Astrocyte (in vitro differentiated cells and primary cell): ENCODE measurements around the gene HMGXB3. TPM values are rescaled to one million over a fixed set of nuclear protein-coding genes. Genes with fewer than 3 reads are reported as not detected.

Experiments used
- DNase-seq: peaks from one replicate; pipeline ENCODE4 v3.0.0-alpha.2; 2010; ENCODE audit warnings: low read depth
- FAIRE-seq: peaks from 2 replicates; lab custom pipeline; 2011; peaks lifted over from hg19 to GRCh38; lab: Jason Lieb, UNC
- H2AFZ ChIP-seq: 2 replicates; pipeline ENCODE4 v1.6.0; 2012; ENCODE audit warnings: low read depth, low read length, inconsistent platforms
- H3K27ac ChIP-seq: 2 replicates; pipeline ENCODE4 v1.5.1; 2011; ENCODE audit warnings: low read depth, low read length, inconsistent platforms
- H3K27me3 ChIP-seq: 2 replicates; pipeline ENCODE4 v1.6.0; 2011; ENCODE audit warnings: low read length, inconsistent platforms; ENCODE audit not compliant: insufficient read depth
- H3K36me3 ChIP-seq: 2 replicates; pipeline ENCODE4 v1.5.1; 2011; ENCODE audit warnings: low read length, inconsistent platforms; ENCODE audit not compliant: insufficient read depth
- H3K4me1 ChIP-seq: 2 replicates; pipeline ENCODE4 v1.5.1; 2011; ENCODE audit warnings: low read length, inconsistent platforms; ENCODE audit not compliant: insufficient read depth
- H3K4me2 ChIP-seq: 2 replicates; pipeline ENCODE4 v1.6.0; 2012; ENCODE audit warnings: low read length, inconsistent platforms
- H3K4me3 ChIP-seq: 2 replicates; pipeline ENCODE4 v1.5.1; 2011; ENCODE audit warnings: low read depth, mild to moderate bottlenecking, low read length, inconsistent platforms; ENCODE audit not compliant: insufficient read depth
- H3K79me2 ChIP-seq: 2 replicates; pipeline ENCODE4 v1.6.0; 2012; ENCODE audit warnings: mild to moderate bottlenecking, low read length, inconsistent platforms; ENCODE audit not compliant: insufficient read depth
- H3K9ac ChIP-seq: 2 replicates; pipeline ENCODE4 v1.6.0; 2012; ENCODE audit warnings: mild to moderate bottlenecking, low read length, inconsistent platforms
- H3K9me3 ChIP-seq: 2 replicates; pipeline ENCODE4 v1.5.1; 2012; ENCODE audit warnings: low read depth, mild to moderate bottlenecking, low read length, inconsistent platforms; ENCODE audit not compliant: insufficient read depth
- H4K20me1 ChIP-seq: 2 replicates; pipeline ENCODE4 v1.6.0; 2012; ENCODE audit warnings: low read length, inconsistent platforms; ENCODE audit not compliant: insufficient read depth
- H3K27ac Mint-ChIP-seq: one replicate; pipeline ENCODE4 v1.8.0; 2021; ENCODE audit warnings: mild to moderate bottlenecking, mixed read lengths; ENCODE audit not compliant: unreplicated experiment
- H3K27me3 Mint-ChIP-seq: one replicate; pipeline ENCODE4 v1.8.0; 2021; ENCODE audit warnings: low read depth, mixed read lengths; ENCODE audit not compliant: unreplicated experiment
- H3K36me3 Mint-ChIP-seq: one replicate; pipeline ENCODE4 v1.8.0; 2021; ENCODE audit warnings: low read depth, mixed read lengths; ENCODE audit not compliant: unreplicated experiment
- H3K4me1 Mint-ChIP-seq: one replicate; pipeline ENCODE4 v1.8.0; 2021; ENCODE audit warnings: low read depth, mixed read lengths; ENCODE audit not compliant: unreplicated experiment
- H3K4me3 Mint-ChIP-seq: one replicate; pipeline ENCODE4 v1.8.0; 2021; ENCODE audit warnings: mild to moderate bottlenecking, moderate library complexity, mixed read lengths; ENCODE audit not compliant: unreplicated experiment
- H3K9me3 Mint-ChIP-seq: one replicate; pipeline ENCODE4 v1.8.0; 2021; ENCODE audit warnings: mild to moderate bottlenecking, mixed read lengths; ENCODE audit not compliant: unreplicated experiment
- CTCF ChIP-seq: IDR thresholded peaks from 2 replicates; pipeline ENCODE4 v1.5.1; 2011; ENCODE audit warnings: low read depth, mild to moderate bottlenecking, inconsistent platforms, low read length, moderate library complexity; ENCODE audit not compliant: insufficient read depth
- EZH2 ChIP-seq: IDR thresholded peaks from 2 replicates; pipeline ENCODE4 v1.6.1; 2012; ENCODE audit warnings: mild to moderate bottlenecking, low read length, inconsistent platforms; ENCODE audit not compliant: insufficient read depth
- total RNA-seq: library from RNA; stranded (reverse); gene quantifications from 2 replicates; pipeline ENCODE4 v1.2.1, GENCODE V29; 2021

Gene HMGXB3
- total RNA-seq, 1 donor from 2014 or later = 58.1 TPM

- Histone ChIP-seq H3K79me2 (no peaks in the 10 kb centered on the region), H2AFZ (no peak overlapping the region), H3K9ac (no peak overlapping the region), H3K4me3 (no peak overlapping the region), H4K20me1 (no peaks in the 10 kb centered on the region), H3K27ac (no peak overlapping the region), H3K9me3 (no peaks in the 10 kb centered on the region), H3K36me3 (peaks cover 19% of the 10 kb centered on the region), H3K4me1 (peaks cover 29% of the 10 kb centered on the region), H3K27me3 (no peaks in the 10 kb centered on the region), H3K4me2 (no peak overlapping the region)
- FAIRE-seq (no peak), DNase-seq (no peak)
- Mint-ChIP-seq H3K27ac (no peak overlapping the region), H3K4me1 (peaks cover 33% of the 10 kb centered on the region), H3K9me3 (no peaks in the 10 kb centered on the region), H3K4me3 (no peak overlapping the region), H3K27me3 (no peaks in the 10 kb centered on the region), H3K36me3 (peaks cover 32% of the 10 kb centered on the region)
- TF ChIP-seq EZH2 (no peak), CTCF (no peak)
Measured at GRCh38 chr5:150056075-150056443, 55.5 kb downstream of the HMGXB3 start.

GRCh38 chr5:150057052-150057451, 56.5 kb downstream of the HMGXB3 start:
- FAIRE-seq (no peak), DNase-seq (no peak)
- Mint-ChIP-seq H3K9me3 (no peaks in the 10 kb centered on the region), H3K27ac (no peak overlapping the region), H3K4me1 (peaks cover 28% of the 10 kb centered on the region), H3K27me3 (no peaks in the 10 kb centered on the region), H3K36me3 (peaks cover 22% of the 10 kb centered on the region), H3K4me3 (no peak overlapping the region)
- no peak overlapping the region for H3K27ac ChIP-seq
- H3K27me3 ChIP-seq = no peaks in the 10 kb centered on the region
- H3K4me3 ChIP-seq = no peak overlapping the region
- H3K79me2 ChIP-seq = no peaks in the 10 kb centered on the region
- no peak overlapping the region for H3K4me2 ChIP-seq
- no peak overlapping the region for H2AFZ ChIP-seq
- H3K36me3 ChIP-seq = peaks cover 9% of the 10 kb centered on the region
- H3K9ac ChIP-seq = no peak overlapping the region
- peaks cover 28% of the 10 kb centered on the region for H3K4me1 ChIP-seq
- no peaks in the 10 kb centered on the region for H4K20me1 ChIP-seq
- no peak for TF ChIP-seq EZH2
- TF ChIP-seq CTCF = no peak
- no peaks in the 10 kb centered on the region for H3K9me3 ChIP-seq

- TF ChIP-seq EZH2 (no peak), CTCF (no peak)
- no peaks in the 10 kb centered on the region for H3K9me3 ChIP-seq
- Mint-ChIP-seq H3K4me1 (peaks cover 28% of the 10 kb centered on the region), H3K36me3 (peaks cover 21% of the 10 kb centered on the region), H3K9me3 (no peaks in the 10 kb centered on the region), H3K4me3 (no peak overlapping the region), H3K27ac (peak overlapping the region; percentile 77), H3K27me3 (no peaks in the 10 kb centered on the region)
- no peak for DNase-seq
- peaks cover 24% of the 10 kb centered on the region for H3K4me1 ChIP-seq
- H3K4me3 ChIP-seq = no peak overlapping the region
- H3K4me2 ChIP-seq = no peak overlapping the region
- H3K9ac ChIP-seq = no peak overlapping the region
- no peaks in the 10 kb centered on the region for H3K27me3 ChIP-seq
- FAIRE-seq = no peak
- peaks cover 6% of the 10 kb centered on the region for H3K36me3 ChIP-seq
- H4K20me1 ChIP-seq = no peaks in the 10 kb centered on the region
- no peaks in the 10 kb centered on the region for H3K79me2 ChIP-seq
- no peak overlapping the region for H2AFZ ChIP-seq
- H3K27ac ChIP-seq = no peak overlapping the region
Measured at GRCh38 chr5:150057511-150057910, 57.0 kb downstream of the HMGXB3 start.
